DMS79 treated with DMSO at 0.1 percent for 48 hours (cell line): ENCODE results near the gene ACAN.

ENCODE experiments used
- DNase-seq: peaks from one replicate; lab custom pipeline; 2025; lab: John Stamatoyannopoulos, UW

Gene ACAN

GRCh38 chr15:88802250-88802990 is 816 bp upstream of the ACAN start:
- no peak for DNase-seq

- DNase-seq: no peak
These were observed 320 bp upstream of the ACAN start for GRCh38 chr15:88802991-88803240.

GRCh38 chr15:88803920-88804247 is 648 bp downstream of the ACAN start:
- DNase-seq: no peak

GRCh38 chr15:88804257-88804656 is 1.0 kb downstream of the ACAN start:
- DNase-seq: no peak

- no peak for DNase-seq
These were observed 2.0 kb downstream of the ACAN start for GRCh38 chr15:88805031-88805780.

GRCh38 chr15:88810446-88810845 is 7.2 kb downstream of the ACAN start:
- no peak for DNase-seq

GRCh38 chr15:88812133-88812532 is 8.9 kb downstream of the ACAN start:
- DNase-seq: no peak

- no peak for DNase-seq
These were observed 10.7 kb downstream of the ACAN start for GRCh38 chr15:88813960-88814359.

- no peak for DNase-seq
These were observed 11.2 kb downstream of the ACAN start for GRCh38 chr15:88814393-88814792.

- no peak for DNase-seq
These were observed 15.7 kb downstream of the ACAN start for GRCh38 chr15:88818920-88819319.

GRCh38 chr15:88821993-88822392 is 18.8 kb downstream of the ACAN start:
- no peak for DNase-seq

- no peak for DNase-seq
These were observed 25.6 kb downstream of the ACAN start for GRCh38 chr15:88828791-88829190.

- no peak for DNase-seq
These were observed 26.8 kb downstream of the ACAN start for GRCh38 chr15:88830016-88830415.

GRCh38 chr15:88832820-88833730 is 29.8 kb downstream of the ACAN start:
- DNase-seq: no peak

GRCh38 chr15:88833731-88834100 is 30.5 kb downstream of the ACAN start:
- DNase-seq: no peak

- DNase-seq: no peak
These were observed 31.1 kb downstream of the ACAN start for GRCh38 chr15:88834211-88834812.

- no peak for DNase-seq
These were observed 31.9 kb downstream of the ACAN start for GRCh38 chr15:88835119-88835518.

- DNase-seq: no peak
These were observed 32.4 kb downstream of the ACAN start for GRCh38 chr15:88835646-88836045.

GRCh38 chr15:88838667-88839066 is 35.4 kb downstream of the ACAN start:
- DNase-seq: no peak

- DNase-seq: no peak
These were observed 35.9 kb downstream of the ACAN start for GRCh38 chr15:88839146-88839545.

GRCh38 chr15:88839961-88840360 is 36.7 kb downstream of the ACAN start:
- no peak for DNase-seq

- DNase-seq: no peak
These were observed 38.0 kb downstream of the ACAN start for GRCh38 chr15:88841236-88841635.

GRCh38 chr15:88842156-88842555 is 38.9 kb downstream of the ACAN start:
- DNase-seq: no peak
